Gastrocnemius medialis (tissue), 4 donors: ENCODE measurements around the gene LHPP.

ENCODE experiments used
- CTCF ChIP-seq, 5 experiments: fragments of 450-650 bp in 3 of 5; fragments of 200-600 bp in 2 of 5; sonication (generic) in 2 of 5; IDR thresholded peaks in 4 of 5; conservative IDR thresholded peaks in 1 of 5; 1 replicate in 4 of 5; 2 replicates in 1 of 5; pipeline ENCODE4 v1.5.1; 2016 to 2019; ENCODE audit warnings: antibody characterized with exemption in 5 of 5, mild to moderate bottlenecking in 3 of 5, moderate library complexity in 3 of 5
- POLR2A ChIP-seq, 2 donors: fragments of 450-650 bp; IDR thresholded peaks; one replicate each; pipeline ENCODE4 v1.6.1; 2017; ENCODE audit warnings: antibody characterized with exemption in 2 of 2, mild to moderate bottlenecking in 2 of 2, moderate library complexity in 2 of 2

GRCh38 chr10:124644236-124644635 is 182.6 kb downstream of the LHPP start:
- TF ChIP-seq CTCF (IDR thresholded peaks at IDR 0.05 in 4 of 5, conservative IDR thresholded peaks at IDR 0.05 in 1 of 5) (no peak), POLR2A (IDR thresholded peaks at IDR 0.05) (no peak)
